NT2/D1 (cell line): ENCODE data around the gene NLK.

Experiments
- SUZ12 ChIP-seq: IDR thresholded peaks from 2 replicates; pipeline ENCODE4 v1.6.1; 2011; ENCODE audit not compliant: insufficient read length, insufficient read depth; ENCODE audit errors: extremely low read depth
- YY1 ChIP-seq: IDR thresholded peaks from 2 replicates; pipeline ENCODE4 v1.6.1; 2011; ENCODE audit not compliant: insufficient read length, insufficient read depth
- ZNF274 ChIP-seq: IDR thresholded peaks from 2 replicates; pipeline ENCODE4 v1.6.1; 2011; ENCODE audit warnings: mild to moderate bottlenecking, low read depth, low read length

DNA sequence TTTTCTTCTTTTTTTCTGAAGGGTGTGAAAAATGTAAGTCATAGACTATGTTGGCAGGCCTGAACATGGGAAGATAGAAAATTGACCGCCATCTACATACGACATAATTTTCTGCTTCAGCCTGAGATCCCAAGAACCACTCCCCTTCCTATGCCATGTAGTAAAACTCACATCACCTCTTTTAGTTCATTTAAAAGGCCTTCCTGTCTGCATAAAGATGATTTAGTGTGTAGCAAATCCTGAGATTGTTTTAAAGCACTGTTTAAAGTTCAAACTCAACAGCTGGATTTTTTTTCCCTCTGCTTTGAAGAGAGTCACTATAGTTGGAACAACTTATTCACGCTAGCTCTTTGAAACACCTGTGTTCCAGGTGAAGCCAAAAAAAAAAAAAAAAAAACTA is 101.5 kb downstream of the NLK start:
- TF ChIP-seq YY1 (no peak), ZNF274 (no peak), SUZ12 (no peak)
